ENCODE results near the gene RHBDL1. TPM values are rescaled to one million over a fixed set of nuclear protein-coding genes. Genes with fewer than 3 reads are reported as not detected.

The RHBDL1 gene
- 2.3 TPM for total RNA-seq
- long read RNA-seq, partial matches to known transcripts = 3 of 10 reads
- long read RNA-seq, other reads (novel, unspliced or antisense) = 2 of 10 reads

DNA sequence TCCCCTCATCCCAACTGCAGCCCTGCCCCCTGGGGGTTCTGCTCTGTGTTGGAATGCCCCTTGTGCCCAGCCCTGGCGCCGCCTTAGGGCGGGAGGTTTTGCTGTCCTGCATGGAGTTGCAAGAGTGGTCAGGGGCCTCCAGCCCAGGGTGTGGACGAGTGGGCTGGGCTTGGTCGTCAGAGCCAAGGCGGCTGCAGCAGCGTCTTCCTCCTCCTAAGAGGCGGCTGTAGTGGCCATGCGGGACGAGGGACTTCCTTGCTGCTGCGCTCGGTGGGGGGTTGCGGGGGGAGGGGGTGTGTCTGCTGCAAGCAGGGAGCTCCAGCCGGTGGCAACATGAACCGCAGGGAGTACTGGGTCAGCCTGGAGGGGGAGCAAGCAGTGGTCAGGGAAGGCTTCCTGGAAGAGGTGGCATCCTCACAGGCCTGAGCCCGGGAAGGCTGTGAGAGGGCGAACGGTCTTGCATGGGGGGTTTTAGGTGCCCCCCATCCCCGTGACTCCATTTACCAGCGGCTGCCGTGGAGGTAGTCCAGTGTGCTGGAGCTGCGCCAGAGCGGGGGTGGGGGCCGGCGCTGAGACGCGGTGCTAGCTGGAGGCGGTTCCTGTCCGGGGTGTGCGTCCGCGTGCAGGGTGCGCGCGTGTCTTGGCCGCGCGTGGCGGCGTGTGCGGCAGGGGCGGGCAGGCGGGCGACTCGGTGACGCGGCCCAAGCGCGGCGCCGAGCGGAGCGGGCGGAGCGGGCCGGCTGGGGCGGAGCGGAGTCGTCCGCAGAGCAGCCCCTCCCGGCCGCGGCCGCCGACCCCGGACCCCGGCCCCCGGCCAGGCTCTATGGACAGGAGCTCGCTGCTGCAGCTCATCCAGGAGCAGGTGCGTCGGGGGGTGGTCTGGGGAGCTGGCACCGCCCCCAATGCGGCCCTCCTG, at the start of gene RHBDL1:
RHBDL1 (plus strand) TSS at position 704 of the 916 bp plus-strand sequence; CDS start at position 824, 120 bp downstream.
- DNase-seq = no peak
- TF ChIP-seq, protein P1, sequence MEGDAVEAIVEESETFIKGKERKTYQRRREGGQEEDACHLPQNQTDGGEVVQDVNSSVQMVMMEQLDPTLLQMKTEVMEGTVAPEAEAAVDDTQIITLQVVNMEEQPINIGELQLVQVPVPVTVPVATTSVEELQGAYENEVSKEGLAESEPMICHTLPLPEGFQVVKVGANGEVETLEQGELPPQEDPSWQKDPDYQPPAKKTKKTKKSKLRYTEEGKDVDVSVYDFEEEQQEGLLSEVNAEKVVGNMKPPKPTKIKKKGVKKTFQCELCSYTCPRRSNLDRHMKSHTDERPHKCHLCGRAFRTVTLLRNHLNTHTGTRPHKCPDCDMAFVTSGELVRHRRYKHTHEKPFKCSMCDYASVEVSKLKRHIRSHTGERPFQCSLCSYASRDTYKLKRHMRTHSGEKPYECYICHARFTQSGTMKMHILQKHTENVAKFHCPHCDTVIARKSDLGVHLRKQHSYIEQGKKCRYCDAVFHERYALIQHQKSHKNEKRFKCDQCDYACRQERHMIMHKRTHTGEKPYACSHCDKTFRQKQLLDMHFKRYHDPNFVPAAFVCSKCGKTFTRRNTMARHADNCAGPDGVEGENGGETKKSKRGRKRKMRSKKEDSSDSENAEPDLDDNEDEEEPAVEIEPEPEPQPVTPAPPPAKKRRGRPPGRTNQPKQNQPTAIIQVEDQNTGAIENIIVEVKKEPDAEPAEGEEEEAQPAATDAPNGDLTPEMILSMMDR (IDR thresholded peaks at IDR 0.05; ENCODE audit: borderline replicate concordance) = no peak
- H3K27ac ChIP-seq (replicated peaks) = peak within 1 kb of the TSS; percentile 64

GRCh38 chr16:625977-626765, 49.3 kb upstream of the RHBDL1 start:
- TF ChIP-seq, protein P1 (IDR thresholded peaks at IDR 0.05; ENCODE audit: borderline replicate concordance) = no peak
- peaks cover 23% of the 10 kb centered on the region for H3K4me1 ChIP-seq
- no peak overlapping the region for H3K27ac ChIP-seq (replicated peaks)
- no peak for DNase-seq
- H3K27me3 ChIP-seq (ENCODE audit: low read depth) = no peaks in the 10 kb centered on the region
- no peak overlapping the region for H3K4me3 ChIP-seq
- H3K9me3 ChIP-seq (replicated peaks) = no peaks in the 10 kb centered on the region
- intact Hi-C loops (cut with micrococcal nuclease) = no loop called here
- H3K36me3 ChIP-seq = peaks cover 32% of the 10 kb centered on the region

More for the DNA sequence above, at the start of gene RHBDL1:
- intact Hi-C loops (cut with micrococcal nuclease) = no loop called here
- Histone ChIP-seq H3K36me3 (peaks cover 41% of the 10 kb centered on the region), H3K4me3 (peak within 1 kb of the TSS; percentile 61), H3K4me1 (peaks cover 39% of the 10 kb centered on the region), H3K27me3 (ENCODE audit: low read depth) (peaks cover 19% of the 10 kb centered on the region), H3K9me3 (replicated peaks) (no peaks in the 10 kb centered on the region)

- Histone ChIP-seq H3K27me3 (ENCODE audit: low read depth) (no peaks in the 10 kb centered on the region), H3K36me3 (peaks cover 32% of the 10 kb centered on the region), H3K4me3 (no peak overlapping the region), H3K4me1 (peaks cover 26% of the 10 kb centered on the region), H3K27ac (replicated peaks) (no peak overlapping the region), H3K9me3 (replicated peaks) (no peaks in the 10 kb centered on the region)
- intact Hi-C loops (cut with micrococcal nuclease) = no loop called here
- no peak for DNase-seq
- TF ChIP-seq, protein P1 (IDR thresholded peaks at IDR 0.05; ENCODE audit: borderline replicate concordance) = no peak
These were observed 48.6 kb upstream of the RHBDL1 start for GRCh38 chr16:626787-627453.

- H3K36me3 ChIP-seq = peaks cover 34% of the 10 kb centered on the region
- peaks cover 26% of the 10 kb centered on the region for H3K4me1 ChIP-seq
- H3K4me3 ChIP-seq = no peak overlapping the region
- no peaks in the 10 kb centered on the region for H3K27me3 ChIP-seq (ENCODE audit: low read depth)
- TF ChIP-seq, protein P1 (IDR thresholded peaks at IDR 0.05; ENCODE audit: borderline replicate concordance) = no peak
- DNase-seq = no peak
- H3K9me3 ChIP-seq (replicated peaks) = no peaks in the 10 kb centered on the region
- H3K27ac ChIP-seq (replicated peaks) = no peak overlapping the region
- intact Hi-C loops (cut with micrococcal nuclease) = no loop called here
These were observed 47.8 kb upstream of the RHBDL1 start for GRCh38 chr16:627454-628239.
